Kidney (tissue), 14 donors: ENCODE data around the gene AK1. TPM values are rescaled to one million over a fixed set of nuclear protein-coding genes. Genes with fewer than 3 reads are reported as not detected.

Experiments used
- DNase-seq, 5 donors: peaks; one replicate each; pipeline ENCODE4 v3.0.0-alpha.2; 2013 to 2020
- FAIRE-seq: peaks from 2 replicates; lab custom pipeline; 2012; peaks lifted over from hg19 to GRCh38; lab: Jason Lieb, UNC
- H3K27ac ChIP-seq, 2 donors: one replicate each; pipeline ENCODE4 v1.7.0; 2013; ENCODE audit warnings: low read depth in 2 of 2, low read length in 2 of 2, inconsistent platforms in 1 of 2
- H3K27me3 ChIP-seq: one replicate; pipeline ENCODE4 v1.7.1; 2013; ENCODE audit warnings: low read length, inconsistent platforms; ENCODE audit not compliant: control insufficient read depth, insufficient read depth
- H3K36me3 ChIP-seq, 3 donors: one replicate each; pipeline versions ENCODE4 v1.7.0 to v1.7.1; 2013; ENCODE audit warnings: low read length in 3 of 3, control low read depth in 1 of 3, inconsistent platforms in 1 of 3; ENCODE audit not compliant: insufficient read depth in 3 of 3, control insufficient read depth in 2 of 3
- H3K4me1 ChIP-seq, 3 donors: one replicate each; pipeline versions ENCODE4 v1.7.0 to v1.7.1; 2013; ENCODE audit warnings: low read length in 3 of 3, inconsistent platforms in 1 of 3, low read depth in 1 of 3; ENCODE audit not compliant: control insufficient read depth in 2 of 3, insufficient read depth in 2 of 3
- H3K4me3 ChIP-seq, 3 donors: one replicate each; pipeline versions ENCODE4 v1.7.0 to v1.8.1; 2013; ENCODE audit warnings: low read length in 3 of 3, control low read depth in 1 of 3, inconsistent platforms in 1 of 3
- H3K9ac ChIP-seq, 3 donors: one replicate each; pipeline versions ENCODE4 v1.7.0 to v1.7.1; 2013; ENCODE audit warnings: low read length in 3 of 3, control low read depth in 1 of 3, inconsistent platforms in 1 of 3
- H3K9me3 ChIP-seq, 3 donors: one replicate each; pipeline versions ENCODE4 v1.7.0 to v1.7.1; 2013; ENCODE audit warnings: low read length in 3 of 3, control low read depth in 1 of 3, inconsistent platforms in 1 of 3; ENCODE audit not compliant: control insufficient read depth in 2 of 3, insufficient read depth in 1 of 3
- intact Hi-C: fragments of 100-400 bp; cut with DNase I; formaldehyde crosslinking; loops from one replicate; pipeline ENCODE4 v1.11.1; 2022
- polyA plus RNA-seq: library from polyadenylated mRNA; stranded (reverse); fragments of 350-450 nt; fragmentation: Illumina TruSeq; extraction: RNeasy Lipid Tissue Mini Kit (QIAGEN cat#74804); gene quantifications from one replicate; pipeline ENCODE4 v1.2.3, GENCODE V29; 2014; ENCODE audit warnings: low read depth, low replicate concordance; ENCODE audit not compliant: insufficient read depth
- total RNA-seq: library from RNA; stranded (reverse); fragmentation: NEBNext Ultra II Directional; extraction: Animal tissue kit (Norgen Biotek cat#: 25700); gene quantifications from one replicate; pipeline ENCODE4 v1.2.1, GENCODE V29; 2021
- TF ChIP-seq, protein P1 (sequence below): IDR thresholded peaks from 3 replicates; pipeline ENCODE4 v1.5.1; 2012; ENCODE audit warnings: mild to moderate bottlenecking, moderate library complexity, borderline replicate concordance; ENCODE audit not compliant: insufficient read depth; ENCODE audit errors: extremely low read depth
- donor health status: control.
- donor health status: control.
- donor health status: control.
- donor health status: control.
- donor health status: control.
- donor health status: DM: yes; HTN: yes; CAD: no.
- donor health status: Normal renal cell carcinoma (clear cell type).

Gene AK1
- total and polyA plus RNA-seq, 2 donors from 2014 or later: 77.9 to 185 TPM

DNA sequence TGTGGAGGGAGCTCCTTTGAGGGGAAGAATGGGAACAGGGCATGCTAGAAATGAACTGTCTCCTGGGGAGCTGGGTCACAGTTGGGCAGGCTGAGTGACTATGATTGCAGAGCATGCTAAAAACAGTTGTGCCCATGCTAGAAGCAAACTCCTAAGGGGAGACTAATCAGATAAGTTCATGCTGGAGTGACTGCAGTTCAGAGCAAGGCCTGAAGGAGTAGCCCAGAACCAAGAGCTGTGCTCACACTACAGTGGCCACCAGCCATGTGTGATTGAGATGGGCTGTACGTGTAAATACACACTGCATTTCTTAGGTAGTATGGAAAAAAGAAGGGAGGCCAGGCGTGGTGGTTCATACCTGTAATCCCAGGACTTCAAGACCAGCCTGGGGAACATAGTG is 10.3 kb upstream of the AK1 start:
- H3K27me3 ChIP-seq: no peaks in the 10 kb centered on the region
- intact Hi-C loops: no loop called here
- no peak overlapping the region for H3K4me3 ChIP-seq
- FAIRE-seq (no peak), DNase-seq (no peak)
- H3K9me3 ChIP-seq: peaks cover 0 to 2% (median 0%) of the 10 kb centered on the region in 3 donors
- TF ChIP-seq, protein P1, sequence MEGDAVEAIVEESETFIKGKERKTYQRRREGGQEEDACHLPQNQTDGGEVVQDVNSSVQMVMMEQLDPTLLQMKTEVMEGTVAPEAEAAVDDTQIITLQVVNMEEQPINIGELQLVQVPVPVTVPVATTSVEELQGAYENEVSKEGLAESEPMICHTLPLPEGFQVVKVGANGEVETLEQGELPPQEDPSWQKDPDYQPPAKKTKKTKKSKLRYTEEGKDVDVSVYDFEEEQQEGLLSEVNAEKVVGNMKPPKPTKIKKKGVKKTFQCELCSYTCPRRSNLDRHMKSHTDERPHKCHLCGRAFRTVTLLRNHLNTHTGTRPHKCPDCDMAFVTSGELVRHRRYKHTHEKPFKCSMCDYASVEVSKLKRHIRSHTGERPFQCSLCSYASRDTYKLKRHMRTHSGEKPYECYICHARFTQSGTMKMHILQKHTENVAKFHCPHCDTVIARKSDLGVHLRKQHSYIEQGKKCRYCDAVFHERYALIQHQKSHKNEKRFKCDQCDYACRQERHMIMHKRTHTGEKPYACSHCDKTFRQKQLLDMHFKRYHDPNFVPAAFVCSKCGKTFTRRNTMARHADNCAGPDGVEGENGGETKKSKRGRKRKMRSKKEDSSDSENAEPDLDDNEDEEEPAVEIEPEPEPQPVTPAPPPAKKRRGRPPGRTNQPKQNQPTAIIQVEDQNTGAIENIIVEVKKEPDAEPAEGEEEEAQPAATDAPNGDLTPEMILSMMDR: no peak
- no peak overlapping the region for H3K27ac ChIP-seq
- H3K36me3 ChIP-seq: peaks cover 6 to 22% (median 21%) of the 10 kb centered on the region in 3 donors
- H3K9ac ChIP-seq: no peak overlapping the region
- no peaks in the 10 kb centered on the region for H3K4me1 ChIP-seq

DNA sequence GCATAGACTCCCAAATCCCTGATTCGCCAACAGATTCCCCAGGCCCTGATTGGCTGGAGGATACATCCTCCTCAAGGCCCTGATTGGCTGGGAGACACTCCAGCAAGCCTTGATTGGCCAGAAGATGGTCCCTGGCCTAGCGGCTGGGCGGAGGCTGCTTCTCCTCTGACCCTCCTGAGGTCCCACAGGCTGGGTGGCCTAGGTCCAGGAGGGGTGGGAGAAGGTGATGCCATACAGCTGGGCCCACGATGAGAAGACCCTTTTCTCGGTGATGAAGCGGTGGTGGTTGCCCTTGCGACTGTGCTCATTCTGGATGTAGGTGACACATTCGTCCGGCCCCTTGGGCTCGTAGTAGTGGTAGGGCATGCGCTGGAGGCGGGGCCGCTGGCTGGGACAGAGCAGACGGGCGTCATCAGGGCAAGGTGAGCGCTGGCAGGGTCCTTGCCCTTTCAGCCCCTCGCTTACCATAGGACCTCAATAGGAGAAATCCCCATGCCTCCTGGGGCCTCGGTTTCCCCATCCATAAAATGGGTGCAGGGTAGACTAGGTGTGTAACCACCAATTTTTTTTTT is 9.0 kb upstream of the AK1 start:
- Histone ChIP-seq H3K27me3 (no peaks in the 10 kb centered on the region), H3K4me3 (no peak overlapping the region), H3K36me3 (peaks cover 3 to 22% (median 21%) of the 10 kb centered on the region in 3 donors), H3K4me1 (no peaks in the 10 kb centered on the region), H3K27ac (no peak overlapping the region), H3K9me3 (no peaks in the 10 kb centered on the region), H3K9ac (no peak overlapping the region)
- TF ChIP-seq, protein P1: no peak
- intact Hi-C loops: no loop called here
- FAIRE-seq: no peak
- no peak for DNase-seq

DNA sequence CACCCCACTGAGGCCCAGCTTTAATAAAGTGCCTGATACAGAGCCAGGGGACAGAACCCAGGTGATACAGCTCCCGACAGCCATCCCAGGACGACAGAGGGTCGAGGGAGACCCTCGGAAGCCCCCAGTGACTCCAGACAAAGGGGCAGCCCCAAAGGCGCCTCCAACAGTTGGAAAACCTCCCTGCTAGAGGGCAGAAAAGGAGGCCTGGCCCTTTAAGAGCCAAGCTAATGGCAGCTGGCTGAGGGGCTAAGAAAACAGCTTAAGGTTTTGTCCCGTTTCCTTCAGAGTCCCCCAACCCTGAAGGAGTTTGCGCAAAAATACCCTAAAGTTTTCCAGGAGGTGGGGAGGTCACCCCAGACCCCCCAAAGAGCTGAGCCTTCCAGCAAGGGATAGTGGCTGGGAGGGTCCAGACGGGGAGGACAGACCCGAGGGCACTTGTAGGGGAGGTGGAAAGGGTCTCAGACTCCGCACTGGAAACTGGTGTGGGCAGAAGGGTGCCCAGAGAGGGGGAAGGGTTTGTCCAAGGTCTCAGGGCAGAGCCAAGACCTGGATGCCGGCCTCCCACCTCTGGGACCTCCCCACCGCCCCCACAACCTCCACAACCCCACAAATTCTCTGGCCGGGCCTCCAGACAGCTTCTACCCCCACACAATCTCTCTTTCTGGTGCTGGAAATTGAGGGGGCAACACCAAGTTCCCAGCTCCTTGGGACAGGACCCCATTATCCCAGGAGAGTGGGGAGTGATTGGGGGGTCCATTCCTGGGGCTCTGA is 8.2 kb upstream of the AK1 start:
- no peak for DNase-seq
- Histone ChIP-seq H3K36me3 (peaks cover 3 to 18% (median 17%) of the 10 kb centered on the region in 3 donors), H3K27me3 (no peaks in the 10 kb centered on the region), H3K4me1 (no peaks in the 10 kb centered on the region), H3K4me3 (no peak overlapping the region), H3K9ac (no peak overlapping the region), H3K27ac (no peak overlapping the region), H3K9me3 (no peaks in the 10 kb centered on the region)
- intact Hi-C loops: no loop called here
- TF ChIP-seq, protein P1: no peak
- no peak for FAIRE-seq
